Endothelial cell of umbilical vein (primary cell): Measurements from ENCODE around the gene ASAP2. TPM values are rescaled to one million over a fixed set of nuclear protein-coding genes. Genes with fewer than 3 reads are reported as not detected.

Experiments
- BruUV-seq: library from RNA; stranded (reverse); fragments of 400-500 nt; replicated peaks from 2 replicates; lab custom pipeline; 2021; lab: Mats Ljungman, UMichigan
- CTCF ChIA-PET: fragments of 300-600, 350-600 bp; sonication (Branson Sonifier 250); formaldehyde crosslinking; loops from one replicate; lab custom pipeline; 2021; ENCODE audit warnings: antibody characterized with exemption, inconsistent platforms; lab: Charles Lee
- POLR2A ChIA-PET: fragments of 300-600, 350-600 bp; sonication (Branson Sonifier 250); formaldehyde crosslinking; loops from one replicate; lab custom pipeline; 2021; ENCODE audit warnings: antibody characterized with exemption, inconsistent platforms; lab: Charles Lee
- DNase-seq: peaks from one replicate; pipeline ENCODE4 v3.0.0-alpha.2; 2011; ENCODE audit warnings: low read depth, low spot score
- FAIRE-seq: peaks from 2 replicates; lab custom pipeline; 2011; peaks lifted over from hg19 to GRCh38; lab: Jason Lieb, UNC
- H2AFZ ChIP-seq: 2 replicates; pipeline ENCODE4 v1.6.0; 2012; ENCODE audit warnings: low read depth, low read length, control low read depth, inconsistent platforms
- H3K27ac ChIP-seq: 2 replicates; pipeline ENCODE4 v1.5.1; 2011; ENCODE audit warnings: low read depth, mild to moderate bottlenecking, control low read depth, low read length, moderate library complexity; ENCODE audit not compliant: insufficient read depth
- H3K27me3 ChIP-seq, 2 experiments: 2 replicates each; pipeline versions ENCODE4 v1.6.0 to v1.6.1; 2011; ENCODE audit warnings: low read length in 2 of 2, mixed read lengths in 1 of 2; ENCODE audit not compliant: control insufficient read depth in 2 of 2, insufficient read depth in 2 of 2
- H3K36me3 ChIP-seq, 2 experiments: 2 replicates in 1 of 2; 3 replicates in 1 of 2; pipeline ENCODE4 v1.5.1; 2011; ENCODE audit warnings: low read length in 2 of 2, mild to moderate bottlenecking in 1 of 2, moderate library complexity in 1 of 2; ENCODE audit not compliant: control insufficient read depth in 2 of 2, insufficient read depth in 2 of 2; ENCODE audit errors: extremely low read depth in 1 of 2
- H3K4me1 ChIP-seq: 3 replicates; pipeline ENCODE4 v1.5.1; 2011; ENCODE audit warnings: mild to moderate bottlenecking, low read length; ENCODE audit not compliant: control insufficient read depth, insufficient read depth; ENCODE audit errors: extremely low read depth
- H3K4me2 ChIP-seq: 2 replicates; pipeline ENCODE4 v1.6.1; 2011; ENCODE audit warnings: low read length, control low read depth, mixed read lengths; ENCODE audit not compliant: insufficient read depth
- H3K4me3 ChIP-seq, 3 experiments: fragments of 200-600 bp in 1 of 3; sonication (generic), shearing (Covaris generic) in 1 of 3; replicated peaks in 1 of 3; 2 replicates each; pipeline ENCODE4 v1.5.1; 2011 to 2016; ENCODE audit warnings: control low read depth in 3 of 3, low read length in 3 of 3, mild to moderate bottlenecking in 2 of 3, inconsistent platforms in 1 of 3, low read depth in 1 of 3, moderate library complexity in 1 of 3; ENCODE audit not compliant: insufficient read depth in 1 of 3
- H3K79me2 ChIP-seq: 2 replicates; pipeline ENCODE4 v1.6.0; 2012; ENCODE audit warnings: low read length, inconsistent platforms; ENCODE audit not compliant: control insufficient read depth, insufficient read depth
- H3K9ac ChIP-seq: replicated peaks from 2 replicates; pipeline ENCODE3; 2011; ENCODE audit warnings: low read length, control low read depth; ENCODE audit not compliant: insufficient read depth; ENCODE audit errors: extremely low read depth
- H3K9me1 ChIP-seq: replicated peaks from 3 replicates; pipeline ENCODE4 v1.6.0; 2011; ENCODE audit warnings: mild to moderate bottlenecking, low read length; ENCODE audit not compliant: control insufficient read depth, insufficient read depth; ENCODE audit errors: extremely low read depth
- H3K9me3 ChIP-seq: replicated peaks from 2 replicates; pipeline ENCODE4 v1.5.1; 2012; ENCODE audit warnings: low read length, inconsistent platforms; ENCODE audit not compliant: control insufficient read depth, insufficient read depth
- H4K20me1 ChIP-seq: replicated peaks from 2 replicates; pipeline ENCODE3; 2011; ENCODE audit warnings: mild to moderate bottlenecking, low read length; ENCODE audit not compliant: control insufficient read depth, insufficient read depth; ENCODE audit errors: extremely low read depth
- CTCF ChIP-seq, 2 donors: IDR thresholded peaks; 1 replicate in 1 of 2; 2 replicates in 1 of 2; pipeline ENCODE4 v1.5.1; 2011; ENCODE audit warnings: low read length in 2 of 2, mild to moderate bottlenecking in 2 of 2, moderate library complexity in 2 of 2, control low read depth in 1 of 2, inconsistent platforms in 1 of 2, low read depth in 1 of 2; ENCODE audit not compliant: insufficient read depth in 1 of 2; ENCODE audit errors: extremely low read depth in 1 of 2
- FOS ChIP-seq: IDR thresholded peaks from 2 replicates; pipeline ENCODE4 v1.6.1; 2011; ENCODE audit warnings: mild to moderate bottlenecking, low read length, moderate library complexity, borderline replicate concordance; ENCODE audit not compliant: insufficient read depth
- GATA2 ChIP-seq: IDR thresholded peaks from 2 replicates; pipeline ENCODE4 v1.7.0; 2011; ENCODE audit warnings: low read depth, mild to moderate bottlenecking, moderate library complexity, mixed read lengths, low read length; ENCODE audit not compliant: insufficient read length, insufficient read depth
- JUN ChIP-seq: IDR thresholded peaks from 2 replicates; pipeline ENCODE4 v1.6.1; 2011; ENCODE audit warnings: borderline replicate concordance, low read depth; ENCODE audit not compliant: insufficient read length, insufficient read depth
- MAX ChIP-seq: IDR thresholded peaks from 2 replicates; pipeline ENCODE4 v1.6.1; 2011; ENCODE audit not compliant: insufficient read depth, insufficient read length
- POLR2A ChIP-seq: IDR thresholded peaks from 2 replicates; pipeline ENCODE4 v1.6.1; 2012; ENCODE audit warnings: low read depth, mild to moderate bottlenecking, control low read depth, low read length
- POLR2AphosphoS5 ChIP-seq: IDR thresholded peaks from 2 replicates; pipeline ENCODE4 v1.6.1; 2012; ENCODE audit warnings: low read depth, mild to moderate bottlenecking, control low read depth, low read length, moderate library complexity; ENCODE audit not compliant: insufficient read depth
- dilution Hi-C: fragments of 300-500 bp; cut with MboI; formaldehyde crosslinking; loops from one replicate; pipeline ENCODE4 v1.15.0; 2019; ENCODE audit warnings: low sequenced_read_pairs; ENCODE audit not compliant: extremely low pct_ligation_motif_present
- intact Hi-C: fragments of 100-400 bp; cut with micrococcal nuclease; formaldehyde crosslinking; loops from one replicate; pipeline ENCODE4 v1.10.0; 2022
- polyA plus RNA-seq, 4 experiments: library from polyadenylated mRNA; depleted of rRNA in 3 of 4; stranded (reverse) in 3 of 4; unstranded in 1 of 4; fragments of >200 nt; gene quantifications; 2 replicates each; pipeline versions ENCODE4 v1.2.1 to v1.2.3, GENCODE V29; 2011 to 2012; ENCODE audit warnings: missing spikeins in 1 of 4
- total RNA-seq: library from RNA; stranded (reverse); gene quantifications from 2 replicates; pipeline ENCODE4 v1.2.3, GENCODE V29; 2021

Gene ASAP2
- total and polyA plus RNA-seq, 2 donors (not counting 3 experiments of a cell fraction or from before 2014, with no cell fraction given) = 31.1 to 79.2 TPM

- no peak for TF ChIP-seq GATA2
- TF ChIP-seq CTCF (IDR thresholded peaks at IDR 0.05; ENCODE audit: extremely low read depth in 1 of 2, insufficient read depth in 1 of 2, low read depth in 1 of 2, low read length in 2 of 2) = no peak
- TF ChIP-seq POLR2A = no peak
- no peak for TF ChIP-seq MAX
- TF ChIP-seq POLR2AphosphoS5 = no peak
- no peak for TF ChIP-seq FOS
- TF ChIP-seq JUN = no peak
- Histone ChIP-seq H4K20me1 (no peaks in the 10 kb centered on the region), H3K4me3 (no peak overlapping the region), H3K4me1 (no peaks in the 10 kb centered on the region), H3K9me3 (no peaks in the 10 kb centered on the region), H3K36me3 (peaks cover 36 to 55% of the 10 kb centered on the region in 2 experiments), H3K79me2 (no peaks in the 10 kb centered on the region), H3K27me3 (no peaks in the 10 kb centered on the region), H3K4me2 (no peak overlapping the region), H3K27ac (no peak overlapping the region), H3K9ac (no peak overlapping the region), H3K9me1 (no peaks in the 10 kb centered on the region), H2AFZ (no peak overlapping the region)
- DNase-seq (no peak), FAIRE-seq (no peak)
- no TSS peak for BruUV-seq
- intact Hi-C loops (no loop called here), dilution Hi-C loops (loop anchor here (25.0 kb wide), 1 partner anchor 193 kb away; no protein-coding TSS in a partner anchor)
- ChIA-PET POLR2A (no interaction called here), CTCF (interaction anchor here (0.7 to 1.6 kb wide), 6 partner anchors 8 to 214 kb away, joined by 3 to 6 read pairs (median 3); no protein-coding TSS in a partner anchor)
Observed at GRCh38 chr2:9355270-9355669, 148.7 kb downstream of the ASAP2 start.
